IgD-negative memory B cell (primary cell): ENCODE measurements around the gene UTP15. TPM values are rescaled to one million over a fixed set of nuclear protein-coding genes. Genes with fewer than 3 reads are reported as not detected.

ENCODE experiments used
- H3K27ac Mint-ChIP-seq, 3 donors: one replicate each; pipeline ENCODE4 v1.8.0; 2020 to 2022; ENCODE audit warnings: mild to moderate bottlenecking in 3 of 3, mixed read lengths in 3 of 3, moderate library complexity in 1 of 3
- H3K27me3 Mint-ChIP-seq: one replicate; pipeline ENCODE4 v1.8.0; 2021; ENCODE audit warnings: mixed read lengths
- H3K36me3 Mint-ChIP-seq: one replicate; pipeline ENCODE4 v1.8.0; 2020; ENCODE audit warnings: mild to moderate bottlenecking, mixed read lengths
- H3K4me1 Mint-ChIP-seq, 3 donors: one replicate each; pipeline ENCODE4 v1.8.0; 2020 to 2022; ENCODE audit warnings: mixed read lengths in 3 of 3, mild to moderate bottlenecking in 1 of 3
- H3K4me3 Mint-ChIP-seq, 4 donors: one replicate each; pipeline ENCODE4 v1.8.0; 2020 to 2022; ENCODE audit warnings: mild to moderate bottlenecking in 4 of 4, mixed read lengths in 4 of 4, moderate library complexity in 3 of 4
- H3K9me3 Mint-ChIP-seq, 3 donors: one replicate each; pipeline ENCODE4 v1.8.0; 2020 to 2021; ENCODE audit warnings: mixed read lengths in 3 of 3, mild to moderate bottlenecking in 1 of 3
- polyA plus RNA-seq: library from polyadenylated mRNA; unstranded; fragments of 300-500 nt; fragmentation: Illumina TruSeq; gene quantifications from one replicate; pipeline ENCODE4 v1.2.3, GENCODE V29; 2021

Gene UTP15
- polyA plus RNA-seq, 1 donor from 2014 or later = 11.0 TPM

DNA sequence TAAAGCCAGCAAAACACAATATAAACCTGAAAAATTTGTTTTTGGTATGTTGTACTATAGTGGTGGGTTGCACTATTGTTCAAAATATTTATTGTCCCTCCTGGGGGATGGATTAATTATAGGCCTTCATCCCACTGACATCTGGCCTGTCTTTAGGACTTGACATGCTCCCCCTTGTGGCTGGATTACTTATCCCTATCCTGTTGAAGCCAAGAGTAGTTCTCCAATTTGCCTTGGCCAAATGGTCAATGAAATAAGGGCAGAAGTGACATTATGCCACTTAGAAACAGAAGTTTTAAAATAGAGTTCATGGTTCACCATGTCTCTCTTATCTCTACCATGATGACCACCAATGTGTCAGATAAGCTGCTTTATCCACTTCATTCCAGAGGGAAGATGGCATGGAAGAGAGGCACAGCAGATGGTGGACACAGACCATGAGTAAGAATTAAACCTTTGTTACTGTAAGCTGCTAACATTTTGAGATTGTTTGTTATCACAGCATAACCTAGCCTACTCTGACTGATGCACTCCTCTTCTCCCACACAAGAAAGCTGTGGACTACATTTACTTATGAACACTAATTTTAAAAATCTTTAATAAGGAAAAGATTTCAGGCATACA, 31.3 kb downstream of the UTP15 start:
- Mint-ChIP-seq H3K9me3 (peaks cover 1 to 4% (median 3%) of the 10 kb centered on the region in 3 donors), H3K4me1 (no peaks in the 10 kb centered on the region), H3K27ac (no peak overlapping the region), H3K4me3 (no peak overlapping the region), H3K27me3 (no peaks in the 10 kb centered on the region), H3K36me3 (peaks cover 4% of the 10 kb centered on the region)

DNA sequence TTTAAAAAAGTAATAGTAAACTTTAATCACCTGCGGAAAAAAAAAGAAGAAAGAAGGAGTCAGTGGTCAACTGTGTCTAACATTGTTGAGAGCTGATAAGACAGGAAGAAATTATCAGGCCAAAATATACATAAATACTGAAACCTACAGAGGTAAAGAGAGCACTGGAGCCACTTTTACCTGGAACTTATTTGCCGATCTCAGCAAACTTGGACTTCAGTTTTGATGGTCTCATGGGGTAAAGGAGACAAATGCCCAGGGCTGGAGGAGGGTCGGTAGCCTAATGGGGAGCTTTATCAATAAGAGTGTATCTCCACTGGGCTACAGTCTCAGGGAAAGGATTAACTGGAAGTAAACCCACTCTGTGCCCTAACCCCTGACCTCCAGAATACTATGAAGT, 33.8 kb downstream of the UTP15 start:
- Mint-ChIP-seq H3K36me3 (peaks cover 4% of the 10 kb centered on the region), H3K4me3 (no peak overlapping the region), H3K27ac (no peak overlapping the region), H3K27me3 (no peaks in the 10 kb centered on the region), H3K9me3 (peaks cover 3 to 4% (median 4%) of the 10 kb centered on the region in 3 donors), H3K4me1 (no peaks in the 10 kb centered on the region)

DNA sequence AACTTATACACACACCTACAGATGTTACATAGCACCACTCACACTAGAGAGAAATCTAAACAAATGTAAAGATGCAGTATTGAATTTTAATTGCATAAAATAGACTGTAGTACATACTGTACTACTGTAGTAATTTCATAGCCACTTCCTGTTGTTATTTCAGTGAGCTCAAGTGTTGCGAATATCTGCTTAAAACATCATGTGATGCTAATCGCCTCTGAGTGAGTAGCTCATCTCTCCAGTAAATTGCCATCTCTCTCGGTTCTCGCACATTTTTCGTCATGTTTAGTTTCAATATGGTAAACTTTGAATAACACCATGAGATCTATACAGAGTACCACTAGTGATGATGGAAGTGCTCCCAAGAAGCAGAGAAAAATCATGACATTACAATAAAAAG, 38.5 kb downstream of the UTP15 start:
- H3K4me3 Mint-ChIP-seq = no peak overlapping the region
- H3K4me1 Mint-ChIP-seq = peaks cover 0 to 2% (median 0%) of the 10 kb centered on the region in 3 donors
- H3K27me3 Mint-ChIP-seq = no peaks in the 10 kb centered on the region
- peaks cover 4% of the 10 kb centered on the region for H3K36me3 Mint-ChIP-seq
- H3K9me3 Mint-ChIP-seq = peaks cover 3 to 4% (median 4%) of the 10 kb centered on the region in 3 donors
- H3K27ac Mint-ChIP-seq = no peak overlapping the region

DNA sequence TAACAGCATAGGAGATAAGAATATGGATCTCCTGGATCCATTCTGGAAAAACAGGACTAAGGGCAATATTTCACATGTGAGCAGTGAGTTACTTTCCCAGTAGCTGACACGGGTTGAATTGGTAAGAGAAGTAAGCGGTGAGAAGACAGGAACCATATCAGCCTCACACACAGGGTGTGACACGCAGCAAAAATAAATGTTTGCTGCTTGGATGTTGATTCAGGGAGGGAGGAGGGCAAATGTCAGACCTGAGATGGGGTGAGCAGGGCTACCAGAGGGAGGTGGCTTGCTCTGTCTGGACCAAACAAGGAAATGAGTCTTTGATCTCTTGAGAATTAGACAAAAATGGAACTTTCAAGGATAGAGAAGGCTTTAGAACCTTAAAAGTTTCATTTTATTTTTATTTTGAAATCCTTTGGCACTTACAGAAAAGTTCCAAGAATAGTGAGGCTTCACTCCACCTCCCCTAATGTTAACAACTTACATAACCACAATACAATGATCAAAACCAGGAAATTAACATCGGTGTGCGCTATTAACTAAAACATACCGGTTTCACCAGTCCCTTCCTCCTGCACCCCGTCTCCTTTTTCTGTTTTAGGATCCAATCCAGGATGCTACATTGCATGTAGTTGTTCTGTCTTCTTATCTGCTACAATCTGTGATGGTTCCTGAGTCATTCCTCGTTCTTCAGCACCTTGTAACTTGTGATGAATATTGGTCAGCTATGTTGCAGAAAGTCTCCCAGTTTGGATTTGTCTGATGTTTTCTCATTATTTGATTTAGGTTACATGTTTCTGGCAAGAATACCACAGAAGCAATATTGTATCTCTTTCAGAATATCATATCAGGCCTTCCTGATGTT, 39.9 kb downstream of the UTP15 start:
- no peak overlapping the region for H3K4me3 Mint-ChIP-seq
- no peak overlapping the region for H3K27ac Mint-ChIP-seq
- H3K4me1 Mint-ChIP-seq = peaks cover 0 to 2% (median 0%) of the 10 kb centered on the region in 3 donors
- H3K27me3 Mint-ChIP-seq = no peaks in the 10 kb centered on the region
- H3K36me3 Mint-ChIP-seq = peaks cover 2% of the 10 kb centered on the region
- peaks cover 2 to 4% (median 3%) of the 10 kb centered on the region in 3 donors for H3K9me3 Mint-ChIP-seq

DNA sequence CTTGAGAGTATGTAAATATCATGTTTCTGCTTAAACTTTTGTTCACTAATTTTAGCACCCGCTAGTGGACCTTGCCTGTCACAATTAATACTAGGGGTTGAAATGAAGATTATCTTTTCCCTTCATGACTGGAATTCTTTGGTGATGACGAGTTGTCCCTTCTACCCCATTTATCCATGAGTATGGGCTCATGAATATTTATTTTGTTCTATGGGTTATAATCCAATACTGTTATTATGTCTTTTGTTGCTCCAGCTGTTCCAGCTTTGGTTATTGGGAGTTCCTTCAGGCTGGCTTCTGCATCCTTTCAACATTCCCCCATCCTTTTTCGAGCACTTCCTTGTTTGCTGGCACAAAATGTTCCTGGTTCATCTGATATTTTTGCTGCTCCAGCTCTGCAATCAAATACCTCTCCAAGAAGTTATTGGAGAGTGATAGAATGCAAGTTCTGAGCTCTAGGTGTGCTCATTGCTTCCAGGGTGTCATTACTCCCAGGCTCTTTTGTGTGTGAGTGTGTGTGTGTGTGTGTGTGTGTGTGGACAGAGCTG, 40.7 kb downstream of the UTP15 start:
- no peak overlapping the region for H3K27ac Mint-ChIP-seq
- H3K27me3 Mint-ChIP-seq = no peaks in the 10 kb centered on the region
- peaks cover 3 to 4% (median 4%) of the 10 kb centered on the region in 3 donors for H3K9me3 Mint-ChIP-seq
- H3K36me3 Mint-ChIP-seq = peaks cover 2% of the 10 kb centered on the region
- peaks cover 0 to 2% (median 0%) of the 10 kb centered on the region in 3 donors for H3K4me1 Mint-ChIP-seq
- no peak overlapping the region for H3K4me3 Mint-ChIP-seq

DNA sequence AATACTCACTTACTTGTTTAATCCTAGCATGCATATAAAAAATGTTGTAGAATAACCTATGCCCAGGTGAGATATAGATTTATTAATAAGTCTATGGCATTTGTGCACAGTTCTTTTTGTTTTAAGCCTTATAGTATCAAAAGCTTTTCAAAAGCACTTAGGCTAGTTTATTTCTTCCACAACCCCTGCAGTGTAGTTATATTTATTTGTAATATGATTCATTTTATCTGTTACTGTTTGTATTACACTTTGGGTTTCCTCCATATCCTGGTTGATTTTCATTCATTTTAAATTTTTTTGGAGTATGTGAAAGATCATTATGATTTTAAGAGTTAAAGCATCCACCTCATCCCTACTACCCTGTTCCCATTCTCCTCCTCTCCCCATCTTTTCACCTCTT, 41.7 kb downstream of the UTP15 start:
- H3K27ac Mint-ChIP-seq = no peak overlapping the region
- H3K27me3 Mint-ChIP-seq = peaks cover 2% of the 10 kb centered on the region
- H3K36me3 Mint-ChIP-seq = no peaks in the 10 kb centered on the region
- peaks cover 0 to 2% (median 0%) of the 10 kb centered on the region in 3 donors for H3K4me1 Mint-ChIP-seq
- H3K4me3 Mint-ChIP-seq = no peak overlapping the region
- H3K9me3 Mint-ChIP-seq = peaks cover 0 to 2% (median 0%) of the 10 kb centered on the region in 3 donors

DNA sequence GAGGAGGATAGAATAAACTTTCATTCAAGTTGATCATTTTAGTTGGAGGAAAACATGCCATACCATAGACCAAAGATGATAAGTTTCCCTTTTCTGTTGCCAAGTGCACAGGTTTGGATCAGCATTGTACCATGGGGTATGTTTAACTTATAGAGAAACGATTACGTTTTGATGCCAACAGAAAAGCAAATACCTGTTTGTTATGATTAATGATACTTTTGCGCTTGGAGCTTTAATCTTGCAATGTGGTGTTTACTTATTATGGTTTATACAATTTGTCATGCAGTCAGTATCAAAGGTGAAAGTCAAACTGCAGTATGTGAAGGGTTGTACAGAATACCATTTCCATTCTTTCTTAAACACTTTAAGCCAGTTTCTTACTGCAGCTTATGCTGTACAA, 47.3 kb downstream of the UTP15 start:
- Mint-ChIP-seq H3K27ac (no peak overlapping the region), H3K36me3 (no peaks in the 10 kb centered on the region), H3K4me3 (no peak overlapping the region), H3K27me3 (peaks cover 9% of the 10 kb centered on the region), H3K9me3 (peaks cover 0 to 2% (median 0%) of the 10 kb centered on the region in 3 donors), H3K4me1 (no peaks in the 10 kb centered on the region)

DNA sequence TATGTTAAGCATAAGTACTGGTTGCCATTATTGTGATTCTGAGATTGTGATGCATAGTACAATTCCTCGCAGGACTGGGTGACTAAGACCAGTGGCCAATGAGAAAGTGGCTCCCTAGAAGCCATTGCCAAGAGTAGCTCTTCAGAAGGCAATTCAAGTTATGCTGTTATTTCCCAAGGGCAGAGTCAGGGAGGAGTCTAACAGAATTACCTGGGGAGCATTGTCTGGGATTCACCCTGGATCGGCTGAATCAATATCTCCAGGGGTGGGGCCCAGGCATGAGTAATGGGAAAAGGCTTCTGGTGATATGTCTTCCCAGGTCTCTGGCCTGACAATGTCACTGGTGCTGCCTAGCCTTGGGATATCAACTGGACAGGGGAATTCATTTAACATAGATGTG, 49.5 kb downstream of the UTP15 start:
- Mint-ChIP-seq H3K9me3 (peaks cover 0 to 2% (median 0%) of the 10 kb centered on the region in 3 donors), H3K4me3 (no peak overlapping the region)

DNA sequence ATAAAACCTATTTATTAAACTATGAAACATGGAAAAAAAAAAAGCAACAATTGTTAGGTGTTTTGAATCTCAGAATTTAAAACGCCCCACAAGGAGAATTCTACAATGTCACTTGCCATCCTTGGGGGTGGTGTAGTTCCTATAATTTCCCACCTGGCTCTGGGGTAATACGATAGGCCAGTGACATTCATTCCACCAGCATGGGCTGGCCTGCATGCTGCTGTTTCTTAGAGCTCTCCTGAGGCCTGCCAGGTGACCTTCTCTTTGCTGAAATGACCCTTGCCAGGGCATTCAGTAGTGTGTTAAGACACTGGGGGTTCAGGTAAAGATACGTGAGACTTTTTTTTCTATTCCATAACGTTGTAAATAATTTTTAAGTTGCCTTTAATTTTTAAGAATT, 50.4 kb downstream of the UTP15 start:
- no peak overlapping the region for H3K27ac Mint-ChIP-seq
- peaks cover 0 to under 1% (median 0%) of the 10 kb centered on the region in 3 donors for H3K9me3 Mint-ChIP-seq
- no peaks in the 10 kb centered on the region for H3K4me1 Mint-ChIP-seq
- no peaks in the 10 kb centered on the region for H3K36me3 Mint-ChIP-seq
- peaks cover 15% of the 10 kb centered on the region for H3K27me3 Mint-ChIP-seq
- no peak overlapping the region for H3K4me3 Mint-ChIP-seq

More for the DNA sequence above, 49.5 kb downstream of the UTP15 start:
- H3K27me3 Mint-ChIP-seq = peaks cover 15% of the 10 kb centered on the region
- H3K27ac Mint-ChIP-seq = no peak overlapping the region
- H3K36me3 Mint-ChIP-seq = no peaks in the 10 kb centered on the region
- no peaks in the 10 kb centered on the region for H3K4me1 Mint-ChIP-seq

DNA sequence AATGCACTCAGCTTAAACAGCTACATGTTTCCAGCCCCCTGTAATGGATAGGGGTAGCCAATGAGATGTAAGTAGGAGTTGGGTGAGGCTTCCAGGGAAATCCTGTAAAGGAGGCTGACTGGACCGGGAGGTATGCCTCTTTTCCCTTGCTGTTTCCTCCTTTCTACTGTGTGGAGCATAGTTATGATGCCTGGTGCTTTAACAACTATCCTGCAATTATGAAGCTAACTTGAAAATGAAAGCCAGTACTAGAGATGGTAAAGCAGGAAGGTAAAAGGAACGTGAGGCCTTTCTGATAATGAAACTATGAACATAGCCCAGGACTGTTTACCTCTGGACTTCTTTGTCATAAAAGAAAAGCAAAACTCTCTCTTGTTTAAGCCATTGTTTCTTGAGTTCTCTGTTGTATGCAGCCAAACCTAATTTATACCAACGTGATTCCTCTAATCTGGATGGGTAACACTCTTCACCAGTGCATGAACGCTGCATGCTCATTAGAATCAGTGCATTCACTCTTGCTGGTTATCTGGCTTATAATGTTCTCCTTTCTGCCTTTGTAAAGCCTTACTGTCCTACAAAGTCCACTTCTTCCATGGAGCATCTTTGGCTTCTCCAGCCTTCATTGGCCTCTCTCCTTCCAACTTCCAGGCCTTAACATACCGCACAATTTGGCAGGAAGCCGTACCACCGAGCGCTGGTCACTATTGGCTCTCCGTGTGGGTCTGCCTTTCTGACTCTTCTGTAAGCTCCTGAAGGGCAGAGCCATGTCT, 52.2 kb downstream of the UTP15 start:
- Mint-ChIP-seq H3K4me1 (no peaks in the 10 kb centered on the region), H3K36me3 (no peaks in the 10 kb centered on the region), H3K27ac (no peak overlapping the region), H3K27me3 (peaks cover 13% of the 10 kb centered on the region), H3K4me3 (no peak overlapping the region), H3K9me3 (no peaks in the 10 kb centered on the region)

DNA sequence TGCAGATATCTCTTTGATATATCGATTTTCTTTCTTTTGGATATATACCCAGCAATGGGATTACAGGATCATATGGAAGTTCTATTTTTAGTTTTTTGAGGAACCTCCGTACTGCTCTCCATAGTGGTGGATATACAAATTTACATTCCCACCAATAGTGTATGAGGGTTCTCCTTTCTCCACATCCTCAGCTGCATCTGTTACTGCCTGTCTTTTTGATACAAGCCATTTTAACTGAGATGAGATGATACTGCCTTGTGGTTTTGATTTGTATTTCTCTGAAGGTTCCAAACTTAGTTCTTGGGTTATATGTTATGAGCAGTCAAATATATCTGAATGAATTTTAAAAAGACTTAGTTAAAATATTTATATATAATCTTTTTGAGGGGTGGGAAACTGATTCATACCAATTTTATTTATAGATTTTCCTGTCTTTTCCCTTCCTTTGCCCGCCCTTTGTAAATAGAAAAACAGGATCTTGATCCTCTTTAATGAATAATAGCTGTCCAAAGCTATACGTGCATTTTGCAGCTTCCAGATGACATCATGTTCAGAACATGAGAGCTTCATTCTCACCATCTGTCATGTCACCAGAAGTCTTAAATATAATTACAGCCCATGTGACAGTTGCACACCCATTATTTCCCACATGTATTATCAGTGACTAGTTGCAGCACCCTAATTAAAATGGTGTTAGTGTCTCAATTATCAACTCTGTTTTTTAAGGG, 54.2 kb downstream of the UTP15 start:
- Mint-ChIP-seq H3K4me3 (no peak overlapping the region), H3K4me1 (no peaks in the 10 kb centered on the region), H3K9me3 (no peaks in the 10 kb centered on the region), H3K36me3 (no peaks in the 10 kb centered on the region), H3K27me3 (peaks cover 21% of the 10 kb centered on the region), H3K27ac (no peak overlapping the region)

DNA sequence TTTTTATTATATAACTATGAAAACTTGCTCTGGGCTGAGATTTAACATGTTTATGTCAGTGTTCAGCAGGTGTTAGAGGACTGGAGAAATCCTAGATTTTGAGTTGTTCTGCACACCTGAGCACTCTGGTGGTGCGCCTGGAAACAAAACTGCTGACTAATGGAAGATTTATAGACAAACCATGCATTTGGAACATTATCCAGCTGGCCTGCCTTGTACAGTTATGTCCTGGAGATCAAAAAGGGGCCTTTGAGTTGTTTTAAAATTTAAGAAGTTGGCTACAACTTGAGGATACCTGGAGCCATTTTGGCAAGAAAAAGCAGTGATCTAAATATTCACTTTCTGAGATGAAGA, 54.8 kb downstream of the UTP15 start:
- H3K9me3 Mint-ChIP-seq = no peaks in the 10 kb centered on the region
- peaks cover under 1% of the 10 kb centered on the region for H3K36me3 Mint-ChIP-seq
- H3K4me1 Mint-ChIP-seq = peaks cover 0 to 1% (median 1%) of the 10 kb centered on the region in 3 donors
- no peak overlapping the region for H3K27ac Mint-ChIP-seq
- peaks cover 25% of the 10 kb centered on the region for H3K27me3 Mint-ChIP-seq
- H3K4me3 Mint-ChIP-seq = no peak overlapping the region

DNA sequence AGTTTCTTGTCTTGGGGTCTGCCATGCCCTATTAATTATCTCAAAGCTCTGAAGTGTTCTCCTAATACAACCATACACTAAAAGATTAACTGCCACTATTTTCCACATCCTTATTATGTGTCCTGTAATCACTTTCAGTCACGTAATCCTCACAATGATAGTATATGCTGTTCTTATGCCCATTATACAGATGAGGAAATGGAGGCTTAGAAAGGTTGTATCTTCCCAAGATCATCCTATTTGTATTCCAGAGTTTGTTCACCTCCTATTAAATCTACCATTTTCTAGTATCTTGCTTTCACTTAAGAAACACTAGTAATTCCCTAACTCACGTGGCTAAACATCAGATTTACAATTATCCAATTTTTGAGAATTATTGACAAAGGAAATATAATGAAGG, 57.5 kb downstream of the UTP15 start:
- Mint-ChIP-seq H3K4me3 (no peak overlapping the region), H3K27me3 (peaks cover 28% of the 10 kb centered on the region), H3K9me3 (no peaks in the 10 kb centered on the region), H3K27ac (no peak overlapping the region), H3K4me1 (peaks cover 0 to 4% (median 2%) of the 10 kb centered on the region in 3 donors), H3K36me3 (peaks cover 1% of the 10 kb centered on the region)

DNA sequence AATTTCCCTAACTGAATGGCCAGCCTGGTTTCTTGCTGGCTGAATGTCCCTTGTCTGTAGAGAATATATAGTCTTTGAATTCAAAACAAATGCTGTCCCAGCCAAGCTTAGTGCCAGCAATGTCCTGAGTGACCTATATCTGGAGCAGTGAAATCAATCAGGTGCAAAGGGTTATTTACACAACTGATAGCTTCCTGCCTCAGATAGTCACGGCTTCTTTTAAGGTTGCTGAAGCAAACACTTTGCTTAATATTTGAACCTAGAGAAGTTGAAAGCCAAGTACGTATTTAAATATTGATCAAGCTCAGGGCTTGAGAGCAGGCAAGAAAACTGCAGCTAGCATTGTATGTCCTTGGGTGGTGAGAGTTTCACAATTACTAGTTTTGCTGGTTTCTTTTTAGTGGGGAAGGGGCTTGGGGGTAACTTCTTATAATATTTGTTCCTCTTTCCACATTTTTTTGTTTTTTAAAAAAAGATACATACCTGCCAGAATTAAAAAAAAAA, 58.4 kb downstream of the UTP15 start:
- no peak overlapping the region for H3K27ac Mint-ChIP-seq
- no peak overlapping the region for H3K4me3 Mint-ChIP-seq
- peaks cover 28% of the 10 kb centered on the region for H3K27me3 Mint-ChIP-seq
- H3K9me3 Mint-ChIP-seq = no peaks in the 10 kb centered on the region
- H3K4me1 Mint-ChIP-seq = peaks cover 0 to 4% (median 2%) of the 10 kb centered on the region in 3 donors
- peaks cover 1% of the 10 kb centered on the region for H3K36me3 Mint-ChIP-seq
